ACHN (cell line): ENCODE data around the gene LAG3.
A peak's percentile ranks its signal among the peaks of the same experiment; 100 is the strongest.

Experiments
- DNase-seq: peaks from one replicate; pipeline ENCODE4 v3.0.0-alpha.2; 2015
- in situ Hi-C: cut with HindIII; loops from 2 replicates; pipeline ENCODE4 v1.10.0; 2017; ENCODE audit warnings: low sequenced_read_pairs, low pct_ligation_motif_present, low pct_unique_long_range_greater_than_20kb

The LAG3 gene

DNA sequence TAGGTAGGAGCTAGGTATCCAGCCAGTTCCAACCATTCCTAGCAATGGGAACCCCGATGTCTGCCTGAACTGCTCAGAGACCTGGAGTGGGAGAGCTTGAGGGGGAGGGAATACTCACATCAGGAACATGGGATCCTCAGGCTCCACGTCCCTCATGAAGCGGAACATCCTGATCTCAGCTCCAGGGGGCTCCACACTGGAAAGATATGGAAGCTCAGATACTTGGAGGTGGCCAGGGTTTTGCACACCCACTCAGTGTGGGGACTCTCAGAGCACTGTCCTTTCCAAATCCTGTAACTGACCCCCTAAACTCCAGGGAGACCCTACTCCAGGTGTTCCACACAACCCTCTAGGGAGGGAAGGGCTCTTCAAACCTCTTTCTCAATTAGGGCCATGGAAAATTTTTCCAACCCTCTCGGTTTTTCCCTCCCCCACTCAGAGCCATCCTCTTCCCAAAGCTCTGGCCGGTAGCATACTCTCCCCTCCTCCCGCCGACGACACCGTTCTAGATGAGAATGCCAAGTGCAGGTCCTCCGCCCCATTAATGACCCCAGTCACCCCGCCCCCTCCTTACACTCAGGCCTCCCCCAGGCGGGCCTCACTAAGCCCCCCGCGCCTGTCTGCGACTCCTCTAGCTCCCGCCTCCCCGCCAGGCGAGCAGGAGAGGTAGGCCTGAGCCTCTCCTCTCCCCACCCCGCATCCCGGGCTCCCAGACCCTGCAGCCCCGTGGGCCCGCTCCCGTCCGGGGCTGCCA, 20.0 kb upstream of the LAG3 start:
- in situ Hi-C loops: no loop called here
- DNase-seq: peak; percentile 76

DNA sequence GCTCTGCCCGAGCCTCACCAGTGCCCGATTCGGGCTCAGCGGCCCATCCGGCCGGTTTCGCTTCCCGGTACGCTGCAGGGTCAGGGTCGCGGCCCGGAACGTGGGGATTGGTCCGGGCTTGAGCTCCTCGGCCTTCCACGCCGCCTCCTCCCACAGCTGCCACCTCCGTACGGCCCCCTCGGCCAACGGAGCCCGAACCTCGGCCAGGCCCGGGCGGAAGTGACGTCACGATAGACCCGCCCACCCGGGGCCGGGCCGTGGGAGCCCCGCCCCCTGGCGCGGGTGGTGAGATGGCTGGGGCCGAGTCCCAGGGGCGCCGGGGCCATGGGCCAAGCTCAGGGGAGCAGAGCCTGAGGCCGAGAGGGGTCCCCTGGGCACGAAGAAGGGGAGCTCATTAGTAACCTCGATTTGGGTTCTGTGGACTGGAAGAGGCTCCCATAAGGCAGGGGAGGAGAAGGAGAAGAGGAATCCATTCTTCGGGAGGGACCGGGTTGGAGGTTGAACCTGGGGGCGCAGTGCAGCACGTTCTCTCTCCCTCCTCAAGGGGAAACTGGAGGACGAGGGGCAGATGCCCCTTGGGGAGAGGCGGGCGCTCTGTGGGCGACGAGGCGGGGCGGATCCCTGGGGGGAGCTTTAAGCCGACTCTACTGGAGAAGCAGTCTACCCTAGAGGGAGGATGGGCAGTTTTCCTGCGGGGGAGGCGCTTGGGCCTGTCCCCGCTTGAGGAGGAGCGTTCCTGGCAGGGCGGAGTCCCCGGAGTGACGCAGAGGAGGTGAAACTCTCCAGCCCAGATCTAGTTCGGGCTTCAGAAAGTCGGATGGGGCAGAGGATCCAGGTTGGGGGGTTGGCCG, 19.2 kb upstream of the LAG3 start, which contains the start of gene MLF2:
TSS of gene MLF2 (minus strand) at position 221 of the 851 bp plus-strand sequence. CDS start 807 bp downstream, outside the sequence.
- in situ Hi-C loops: no loop called here
- peak; percentile 100 for DNase-seq

DNA sequence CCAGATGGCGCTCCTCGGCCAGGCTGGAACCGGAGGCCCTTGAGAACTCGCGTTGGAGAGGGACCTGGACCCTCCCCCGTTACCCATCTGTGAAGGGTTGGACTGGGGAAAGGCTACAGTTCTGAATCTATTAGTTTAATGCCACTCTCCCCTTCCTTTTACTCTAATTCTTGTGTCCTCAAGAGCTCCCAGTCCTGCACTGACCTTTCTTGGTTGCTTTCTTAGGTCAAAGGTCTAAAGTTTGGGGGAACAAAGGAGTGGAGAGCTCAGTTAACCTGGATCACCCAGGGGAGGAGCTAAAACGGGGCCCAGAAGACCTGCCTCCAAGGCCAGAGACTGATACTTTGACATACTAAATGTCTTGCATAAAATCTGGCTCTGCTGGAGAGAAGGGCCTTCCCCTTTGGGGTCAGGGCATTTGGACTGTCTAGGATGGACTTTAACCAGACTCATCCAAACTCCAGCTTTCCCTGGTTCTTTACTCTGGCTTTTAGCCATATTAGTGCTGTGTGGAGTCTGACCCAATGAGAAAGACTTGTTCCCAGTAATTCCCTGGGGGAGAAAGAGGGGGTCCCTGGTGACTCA, 18.5 kb upstream of the LAG3 start:
- DNase-seq: no peak
- in situ Hi-C loops: no loop called here

DNA sequence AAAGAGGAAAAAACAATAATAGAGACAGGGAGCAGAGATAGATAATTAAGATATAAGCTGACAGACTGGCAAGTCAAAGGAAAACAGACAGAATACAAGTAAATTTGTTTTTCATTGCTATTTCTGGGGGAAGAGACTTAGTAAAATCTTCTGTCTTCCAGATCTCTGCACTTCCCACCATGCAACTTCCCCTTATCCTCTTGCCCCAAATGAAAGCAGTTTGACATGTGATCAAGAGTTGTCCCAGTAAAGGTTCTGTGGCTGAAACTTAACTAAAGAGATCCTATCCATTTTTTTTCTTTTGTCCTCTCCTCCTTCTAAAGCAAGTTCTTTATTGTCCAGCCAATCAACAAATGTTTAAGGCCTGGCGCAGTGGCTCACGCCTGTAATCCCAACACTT, 17.9 kb upstream of the LAG3 start:
- DNase-seq: no peak
- in situ Hi-C loops: no loop called here

DNA sequence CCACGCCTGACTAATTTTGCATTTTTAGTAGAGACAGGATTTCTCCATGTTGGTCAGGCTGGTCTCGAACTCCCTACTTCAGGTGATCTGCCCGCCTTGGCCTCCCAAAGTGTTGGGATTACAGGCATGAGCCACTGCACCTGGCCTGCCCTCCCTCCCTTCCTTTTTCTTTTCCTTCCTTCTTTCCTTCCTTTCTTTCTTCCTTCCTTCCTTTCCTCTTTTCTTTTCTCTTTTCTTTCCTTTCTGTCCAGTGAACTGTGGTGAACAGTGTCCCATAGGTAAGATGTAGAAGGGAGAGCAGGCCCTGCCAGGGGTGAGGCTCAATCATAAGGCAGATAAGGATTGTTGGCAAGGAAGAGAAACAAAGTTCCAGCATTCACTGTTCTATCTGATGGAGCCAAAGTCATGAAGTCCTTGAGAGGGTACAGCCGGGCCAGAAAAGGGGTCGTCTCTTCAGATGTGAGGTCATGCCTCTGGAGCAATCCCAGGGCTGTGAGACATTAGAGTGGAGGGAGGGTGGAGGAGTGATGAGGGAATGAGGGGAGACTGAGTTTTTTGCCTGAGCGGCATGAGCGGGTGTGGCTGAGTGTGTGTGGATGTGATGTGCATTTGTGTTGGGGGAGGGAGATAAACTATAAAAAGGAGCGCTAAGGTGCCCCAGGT, 15.2 kb upstream of the LAG3 start:
- DNase-seq: no peak
- in situ Hi-C loops: no loop called here

DNA sequence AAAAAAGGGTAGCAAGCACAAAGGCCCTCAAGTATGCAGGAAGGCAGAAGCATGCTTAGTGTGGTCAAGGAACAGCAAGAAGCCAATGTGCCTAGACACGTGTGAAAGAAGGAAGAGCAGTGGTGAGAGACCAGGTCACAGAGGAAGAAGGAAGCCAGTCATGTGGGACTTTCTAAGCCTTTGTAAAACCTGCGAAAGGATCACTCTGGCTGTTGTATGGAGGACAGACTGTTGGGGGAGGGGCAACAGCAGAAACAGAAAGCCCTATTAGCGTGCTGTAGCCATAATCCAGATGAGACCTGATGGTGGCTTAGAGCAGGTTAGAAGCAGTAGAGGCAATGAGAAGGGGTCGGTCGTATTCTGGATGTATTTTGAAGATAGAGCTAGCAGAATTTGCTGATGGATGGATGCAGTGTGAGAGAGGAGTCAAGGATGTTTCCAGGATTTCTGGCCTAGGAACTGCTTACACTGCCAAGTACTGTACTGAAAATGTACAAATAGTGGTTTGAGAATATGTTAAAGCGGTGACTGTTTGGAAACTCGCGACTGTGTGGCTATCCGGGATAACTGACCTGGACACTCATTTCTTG, 13.7 kb upstream of the LAG3 start:
- in situ Hi-C loops: no loop called here
- no peak for DNase-seq

DNA sequence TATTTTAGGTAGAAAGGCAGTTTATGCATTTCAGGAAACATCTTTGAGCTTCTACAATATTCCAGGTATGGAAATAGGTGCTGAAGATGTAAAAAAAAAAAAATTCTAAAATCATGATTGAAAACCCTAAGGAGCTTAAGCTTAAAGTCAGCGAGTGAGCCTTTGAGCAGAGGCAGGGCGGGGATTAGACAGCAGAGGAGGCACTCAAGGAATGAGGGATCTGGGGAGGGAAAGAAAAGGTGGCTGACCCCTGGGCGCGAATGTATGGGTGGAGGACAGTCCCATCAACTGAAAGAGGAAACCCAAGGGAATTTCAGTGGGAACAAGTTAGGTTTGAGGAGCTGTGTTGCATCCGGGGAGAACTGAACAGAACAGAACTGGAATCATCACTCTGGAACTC, 12.6 kb upstream of the LAG3 start:
- in situ Hi-C loops: no loop called here
- DNase-seq: no peak

DNA sequence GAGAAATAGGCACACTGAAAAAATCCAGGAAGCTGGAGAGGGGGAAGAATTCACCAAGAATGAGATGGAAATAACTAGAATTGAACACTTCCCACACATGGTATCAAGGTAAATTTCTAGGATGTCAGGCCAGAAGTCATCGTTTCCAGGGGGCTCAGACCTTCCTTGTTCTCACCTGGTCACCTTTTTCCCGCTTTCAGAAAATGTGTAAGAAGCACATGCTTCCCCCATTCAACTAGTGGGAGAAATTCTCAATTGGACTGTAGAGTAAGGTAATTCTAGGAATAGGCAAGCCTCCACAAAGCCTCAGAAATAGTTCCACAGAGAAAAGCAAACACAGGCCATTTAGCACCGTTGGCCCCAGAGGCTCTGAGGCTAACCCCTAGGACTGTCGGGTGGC, 8.9 kb upstream of the LAG3 start:
- in situ Hi-C loops: no loop called here
- no peak for DNase-seq

DNA sequence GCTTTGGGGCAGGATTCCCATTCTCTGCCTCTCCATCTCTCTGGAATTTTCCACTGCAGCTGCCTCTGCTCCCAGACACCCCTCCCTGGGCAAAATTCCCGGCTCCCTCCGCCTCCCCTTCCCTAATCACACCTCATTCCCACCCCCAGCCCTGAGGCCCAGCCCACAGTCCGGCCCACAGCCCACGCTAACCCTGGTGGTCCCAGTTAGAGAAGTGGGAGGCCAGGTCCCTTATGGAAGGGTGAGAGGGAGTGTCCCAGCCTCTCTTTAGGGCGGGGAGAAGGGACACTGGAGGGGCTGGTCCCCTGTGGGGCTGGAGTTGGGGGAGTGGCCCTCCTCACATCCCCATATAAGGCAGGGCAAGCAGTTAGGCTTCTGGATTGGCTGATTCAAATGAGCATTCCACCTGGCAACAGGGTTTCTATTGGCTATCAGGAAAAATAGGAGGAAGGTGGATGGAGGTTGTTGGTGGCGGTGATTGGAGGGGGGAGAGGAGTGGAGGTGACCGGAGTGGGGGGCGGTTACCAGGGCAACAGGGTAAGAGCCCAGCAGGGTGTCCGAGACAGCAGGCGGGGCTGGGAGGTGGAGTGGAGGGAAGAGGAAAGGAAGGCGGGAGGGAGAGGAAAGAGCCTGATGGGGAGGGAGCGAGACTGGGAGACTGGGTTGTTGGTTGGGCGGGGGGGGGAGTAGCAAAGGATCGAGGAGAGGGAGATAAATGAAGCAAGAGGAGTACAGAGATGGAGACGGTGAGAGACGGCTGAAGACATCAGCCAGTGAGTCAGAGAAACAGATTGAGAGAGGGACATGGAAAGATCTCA, 8.1 kb upstream of the LAG3 start:
- DNase-seq: peak; percentile 100

DNA sequence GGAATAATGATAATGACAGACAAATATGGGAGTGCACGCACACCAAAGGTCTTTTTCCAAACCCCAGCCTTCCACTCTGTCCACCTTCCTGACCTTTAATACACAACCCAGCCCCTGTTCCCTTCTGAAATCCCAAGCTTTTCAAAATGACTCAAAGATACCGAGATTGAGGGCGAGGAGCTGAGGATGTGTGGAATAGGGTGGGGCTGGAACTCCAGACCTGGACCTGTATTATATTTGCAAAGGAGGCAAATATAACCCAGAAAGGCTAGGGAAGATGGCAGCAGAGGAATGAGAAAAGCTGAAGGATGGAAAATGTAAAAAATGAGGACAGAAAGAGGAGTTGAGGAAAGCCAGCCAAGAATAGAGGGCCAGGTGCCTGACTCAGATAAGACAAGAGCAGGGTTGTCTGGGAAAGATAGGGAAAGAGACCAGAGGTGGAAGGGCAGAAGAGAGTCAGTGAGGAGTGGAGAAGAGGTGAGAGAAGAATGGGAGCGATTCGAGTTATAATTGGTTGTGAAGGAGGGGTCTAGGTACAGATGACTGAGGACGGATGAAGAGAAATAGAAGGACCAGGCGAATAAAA, 7.2 kb upstream of the LAG3 start:
- in situ Hi-C loops: no loop called here
- DNase-seq: peak; percentile 44

More for the DNA sequence above, 8.1 kb upstream of the LAG3 start:
- in situ Hi-C loops: no loop called here

DNA sequence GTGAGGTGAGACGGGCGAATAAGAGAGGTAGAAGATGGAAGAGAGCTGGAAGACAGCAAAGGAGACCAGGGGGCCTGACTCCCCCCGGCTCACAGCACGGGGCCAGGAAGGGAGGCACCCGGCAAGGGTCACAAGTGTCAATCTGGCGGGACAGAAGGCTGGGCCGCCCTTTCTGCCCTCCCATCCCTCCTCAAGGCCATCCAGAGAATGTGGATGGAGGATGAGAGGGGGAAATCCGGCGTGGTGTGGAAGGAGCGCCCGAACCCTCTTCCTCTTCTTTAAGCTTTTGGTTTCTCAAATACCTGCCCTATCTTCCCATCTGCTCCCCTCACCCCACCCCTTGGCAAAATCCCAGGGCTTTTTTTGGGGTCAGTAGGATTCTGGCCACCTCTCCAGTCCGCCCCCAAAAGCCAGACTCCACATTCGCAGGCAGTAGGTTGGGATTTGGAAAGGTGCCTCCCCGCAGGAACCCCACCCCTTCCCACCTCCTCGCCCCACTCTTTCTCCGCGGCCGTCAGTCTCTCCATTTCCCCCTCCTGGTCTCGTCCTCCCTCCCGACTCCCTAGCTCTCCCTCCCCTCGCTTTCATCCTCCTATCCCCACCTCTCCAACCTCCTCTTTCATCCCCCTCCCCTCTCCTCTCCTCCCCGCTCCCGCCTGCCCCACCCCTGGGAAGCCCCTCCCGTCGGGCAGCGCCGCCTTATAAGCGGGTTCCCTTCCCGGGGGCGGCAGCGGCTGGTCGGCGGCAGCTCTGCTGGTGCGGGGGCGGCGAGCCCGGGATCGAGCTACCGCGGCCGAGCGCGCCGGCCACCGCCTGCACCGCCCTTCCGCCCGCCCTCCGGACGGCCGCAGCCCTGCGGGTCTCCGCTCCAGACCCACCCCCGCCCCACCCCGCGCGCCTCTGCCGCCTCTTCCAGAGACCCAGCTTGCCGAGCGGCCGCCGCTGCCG, 6.4 kb upstream of the LAG3 start, which contains the start of gene PTMS:
TSS of gene PTMS (plus strand) at position 730 of the 948 bp plus-strand sequence. CDS start 343 bp downstream, outside the sequence.
- peak; percentile 99 for DNase-seq
- in situ Hi-C loops: no loop called here

DNA sequence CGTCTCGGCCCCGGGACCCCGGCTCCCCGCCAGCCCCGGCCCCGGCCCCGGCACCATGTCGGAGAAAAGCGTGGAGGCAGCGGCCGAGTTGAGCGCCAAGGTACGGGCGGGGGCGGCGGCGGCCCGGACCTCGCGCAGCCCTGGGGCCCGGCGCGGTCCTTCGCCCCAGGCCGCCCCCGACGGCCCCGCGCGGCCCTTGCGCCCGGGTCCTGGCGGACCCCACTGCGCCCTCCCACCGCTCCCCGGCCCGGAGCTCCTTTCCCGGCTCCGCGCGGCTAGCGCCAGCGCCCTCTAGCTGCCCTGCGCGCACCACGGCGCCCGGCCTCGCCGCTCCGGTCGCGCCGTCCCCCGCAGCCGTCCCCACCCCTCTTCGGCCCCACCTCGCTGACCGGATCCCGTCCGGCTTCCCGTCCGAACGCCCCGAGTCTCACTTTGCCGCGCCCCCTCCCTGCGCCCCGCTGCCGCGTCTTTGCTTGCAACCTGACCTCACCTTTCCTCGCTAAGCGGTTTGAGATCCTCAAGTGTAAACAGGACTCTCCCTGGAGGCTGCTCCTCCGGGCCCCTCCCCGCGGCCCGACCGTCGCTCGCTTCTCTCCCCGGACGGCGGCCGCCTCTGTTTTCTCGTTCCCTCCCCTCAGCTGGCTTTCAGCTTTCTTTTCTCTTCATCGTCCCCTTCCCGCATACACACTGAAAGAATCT, 5.5 kb upstream of the LAG3 start:
- peak; percentile 84 for DNase-seq
- in situ Hi-C loops: no loop called here

DNA sequence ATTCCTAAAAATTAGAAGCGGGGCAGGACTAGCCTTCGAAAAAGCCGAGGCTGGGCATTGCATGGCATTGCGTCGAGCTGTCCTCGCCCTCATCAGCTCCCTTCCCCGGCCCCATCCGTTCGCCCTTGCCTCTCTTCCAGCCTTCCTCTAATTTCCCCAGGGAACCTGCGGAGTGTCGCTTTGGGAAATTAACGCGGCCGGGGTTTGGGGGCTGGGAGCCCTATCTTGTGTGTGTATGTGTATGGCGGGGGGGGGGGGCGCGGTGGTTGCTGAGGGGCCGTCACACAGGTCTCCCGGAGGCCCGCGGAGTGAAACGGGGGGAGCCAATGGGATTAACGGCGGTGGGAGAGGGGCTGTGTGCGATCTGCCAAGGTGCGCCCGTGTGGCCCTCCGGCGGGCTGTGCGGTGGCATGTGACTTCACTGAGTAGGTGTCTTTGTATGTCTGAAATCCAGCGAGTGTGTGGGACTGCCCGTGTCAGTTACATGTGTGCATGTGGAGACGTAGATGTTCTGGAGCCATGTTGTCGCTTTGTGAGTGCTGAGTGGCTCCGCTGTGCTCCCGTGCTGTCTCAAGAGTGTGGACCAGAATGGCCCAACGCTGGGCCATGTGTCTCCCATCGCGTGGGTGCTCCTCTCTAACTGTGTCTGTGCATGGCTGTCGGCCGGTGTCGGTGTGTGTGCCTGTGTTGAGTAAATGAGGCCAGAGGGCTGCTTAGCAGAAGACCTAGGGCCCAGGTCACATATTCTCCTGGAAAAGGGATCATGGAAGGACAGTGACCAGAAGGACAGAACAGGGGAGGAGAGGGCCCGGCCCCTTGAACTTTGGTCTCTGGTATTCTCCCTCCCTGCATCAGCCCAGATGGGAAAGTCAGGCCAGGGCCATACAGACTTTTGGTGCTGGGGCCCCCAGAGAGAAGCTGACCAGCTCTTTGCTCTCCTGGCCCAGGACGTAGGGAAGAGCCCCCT, 4.7 kb upstream of the LAG3 start:
- no peak for DNase-seq
- in situ Hi-C loops: no loop called here

DNA sequence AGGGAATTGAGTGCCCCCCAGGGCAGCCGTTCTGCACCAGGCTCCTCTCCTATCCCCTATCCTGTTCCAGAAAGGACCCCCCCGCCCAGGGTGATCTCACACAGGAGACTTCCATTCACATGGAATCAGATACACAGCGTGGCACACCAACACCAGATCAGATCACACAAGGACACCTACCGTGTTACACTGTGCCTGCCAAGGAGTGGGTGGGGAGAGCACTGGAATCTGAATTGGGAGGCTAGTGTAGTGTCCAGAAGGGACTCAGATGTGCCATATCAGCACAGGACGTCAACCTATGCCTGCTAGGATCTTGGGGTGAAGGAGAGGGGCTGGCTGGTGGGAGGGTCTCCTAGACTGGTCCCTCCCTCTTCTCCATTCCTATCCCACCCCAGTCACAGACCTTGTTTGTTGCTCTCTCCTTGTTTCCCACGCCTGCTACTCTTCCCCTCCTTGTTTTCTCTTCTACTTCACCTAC, 3.8 kb upstream of the LAG3 start:
- DNase-seq: no peak
- in situ Hi-C loops: no loop called here

DNA sequence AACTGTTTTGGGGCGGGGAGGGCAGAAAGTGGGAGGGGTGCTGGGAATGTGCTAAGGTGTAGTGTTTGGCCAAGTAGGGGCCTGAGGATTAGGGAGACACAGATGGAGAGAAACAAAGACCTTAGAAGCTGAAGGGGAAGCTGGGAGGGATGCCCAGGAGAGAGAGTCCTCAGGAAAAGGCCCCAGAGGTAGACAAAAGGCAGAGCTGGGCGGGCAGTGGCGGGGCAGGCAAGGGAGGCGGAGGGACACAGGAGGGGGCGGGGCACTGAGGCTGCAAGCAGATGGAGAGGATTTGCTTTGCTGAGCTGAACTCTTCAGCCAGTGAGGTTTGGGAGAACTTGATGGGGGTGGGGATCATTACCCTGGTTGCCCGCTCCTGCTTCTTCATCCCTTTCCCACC, 3.3 kb upstream of the LAG3 start:
- in situ Hi-C loops: no loop called here
- no peak for DNase-seq
